GM21723 (cell line): ENCODE data around the gene ACP2.

Experiments
- ATAC-seq: cut with Tn5 transposase; IDR thresholded peaks from one replicate; pipeline ENCODE4 v1.9.1; 2021; ENCODE audit warnings: mild to moderate bottlenecking, moderate library complexity; ENCODE audit not compliant: unreplicated experiment

Gene ACP2, protein sequence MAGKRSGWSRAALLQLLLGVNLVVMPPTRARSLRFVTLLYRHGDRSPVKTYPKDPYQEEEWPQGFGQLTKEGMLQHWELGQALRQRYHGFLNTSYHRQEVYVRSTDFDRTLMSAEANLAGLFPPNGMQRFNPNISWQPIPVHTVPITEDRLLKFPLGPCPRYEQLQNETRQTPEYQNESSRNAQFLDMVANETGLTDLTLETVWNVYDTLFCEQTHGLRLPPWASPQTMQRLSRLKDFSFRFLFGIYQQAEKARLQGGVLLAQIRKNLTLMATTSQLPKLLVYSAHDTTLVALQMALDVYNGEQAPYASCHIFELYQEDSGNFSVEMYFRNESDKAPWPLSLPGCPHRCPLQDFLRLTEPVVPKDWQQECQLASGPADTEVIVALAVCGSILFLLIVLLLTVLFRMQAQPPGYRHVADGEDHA

DNA sequence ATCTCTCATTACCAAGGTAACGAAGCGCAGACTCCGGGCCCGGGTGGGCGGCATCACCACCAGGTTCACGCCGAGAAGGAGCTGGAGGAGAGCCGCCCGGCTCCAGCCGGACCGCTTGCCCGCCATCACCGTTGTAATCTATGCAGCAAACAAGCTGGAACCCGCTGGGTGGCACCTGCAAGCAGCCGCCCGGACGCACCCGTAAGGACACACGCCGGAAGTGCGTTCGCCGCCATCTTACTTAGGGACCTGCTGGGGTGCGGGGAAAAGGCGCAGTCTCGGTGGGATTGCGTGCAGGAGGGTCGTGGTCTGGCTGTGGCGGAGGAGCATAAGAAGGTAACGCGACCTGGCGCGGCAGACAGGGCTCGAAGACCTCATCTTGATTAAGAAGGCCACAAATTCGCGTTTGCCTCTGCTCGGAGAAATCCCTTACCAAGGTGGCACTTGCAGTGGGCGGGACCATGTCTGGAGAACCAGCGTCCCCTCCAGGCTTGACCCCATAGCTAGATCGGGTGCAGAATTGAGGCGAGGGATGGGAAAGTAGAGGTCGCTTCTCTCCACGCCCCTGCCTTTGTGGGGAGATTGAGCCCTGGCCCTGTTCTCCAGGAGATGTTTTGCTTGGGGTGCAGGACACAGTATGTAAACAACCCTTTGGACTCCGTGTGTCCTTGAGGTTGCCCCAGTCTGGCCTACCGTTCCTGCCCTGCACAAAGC, at the start of gene ACP2:
Gene ACP2 (minus strand): TSS at position 151 of the 714 bp plus-strand sequence. CDS start 25 bp downstream, at position 126.
- peak; percentile 98 for ATAC-seq

DNA sequence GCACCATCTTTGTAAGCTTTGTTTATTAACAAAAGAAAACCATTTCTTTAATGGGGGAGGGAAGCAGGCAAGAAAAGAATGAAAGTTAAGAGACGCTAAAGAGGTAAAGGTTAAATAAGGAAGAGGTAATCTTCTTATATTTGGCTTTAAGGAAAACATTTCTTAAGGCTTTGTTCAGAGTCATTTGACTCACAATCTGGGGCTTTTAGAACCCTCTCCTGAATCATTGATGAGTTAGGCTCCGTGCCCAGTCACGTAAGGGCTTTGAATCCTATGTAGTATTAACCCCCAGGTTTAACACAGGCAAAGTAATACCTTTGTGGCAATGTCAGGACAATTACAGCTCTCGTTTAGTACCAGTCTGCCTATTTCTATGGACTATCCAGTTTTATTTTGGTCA, 47.4 kb upstream of the ACP2 start:
- no peak for ATAC-seq

DNA sequence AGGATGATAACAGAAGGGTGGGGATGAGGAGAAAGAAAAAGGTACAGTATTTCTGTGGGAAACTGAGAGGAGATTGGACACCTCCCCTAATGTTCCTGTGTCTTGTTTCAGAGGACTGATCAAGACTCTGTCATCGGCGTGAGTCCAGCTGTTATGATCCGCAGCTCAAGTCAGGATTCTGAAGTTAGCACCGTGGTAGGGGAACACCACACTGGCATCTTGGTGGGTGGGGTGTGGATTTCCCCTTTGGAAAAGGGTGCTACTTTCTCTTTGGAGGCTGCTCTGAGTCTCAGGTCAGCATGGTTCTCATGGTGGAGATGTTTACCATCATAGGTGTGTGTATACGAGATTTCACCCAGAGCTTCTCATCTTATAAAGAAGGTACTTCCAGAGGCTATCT, 46.8 kb upstream of the ACP2 start:
- ATAC-seq = no peak

DNA sequence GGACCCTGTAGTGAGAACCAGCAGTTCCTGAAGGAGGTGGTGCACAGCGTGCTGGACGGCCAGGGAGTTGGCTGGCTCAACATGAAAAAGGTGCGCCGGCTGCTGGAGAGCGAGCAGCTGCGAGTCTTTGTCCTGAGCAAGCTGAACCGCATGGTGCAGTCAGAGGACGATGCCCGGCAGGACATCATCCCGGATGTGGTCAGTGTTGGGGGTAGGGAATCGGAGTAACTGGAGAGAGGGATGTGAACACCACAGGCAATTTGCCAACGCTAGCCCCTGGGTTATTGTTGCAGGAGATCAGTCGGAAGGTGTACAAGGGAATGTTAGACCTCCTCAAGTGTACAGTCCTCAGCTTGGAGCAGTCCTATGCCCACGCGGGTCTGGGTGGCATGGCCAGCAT, 41.2 kb upstream of the ACP2 start:
- no peak for ATAC-seq

DNA sequence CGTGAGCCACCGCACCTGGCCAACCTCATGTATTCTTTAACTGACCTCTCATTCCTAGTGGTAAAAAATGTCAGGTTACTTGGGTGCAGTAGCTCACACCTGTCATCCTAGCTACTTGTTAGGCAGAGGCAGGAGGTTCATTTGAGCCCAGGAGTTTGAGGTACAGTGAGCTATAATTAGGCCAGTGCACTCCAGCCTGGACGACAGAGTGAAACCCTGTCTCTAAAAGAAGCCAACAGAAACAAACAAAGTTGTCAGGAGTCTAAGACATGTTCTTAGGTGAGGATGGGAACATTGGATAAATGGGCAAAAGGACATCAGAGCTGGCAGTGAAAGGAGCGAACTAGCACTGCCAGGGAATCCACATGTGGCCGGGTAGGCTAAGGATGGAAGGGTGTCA, 39.5 kb upstream of the ACP2 start:
- ATAC-seq = no peak

DNA sequence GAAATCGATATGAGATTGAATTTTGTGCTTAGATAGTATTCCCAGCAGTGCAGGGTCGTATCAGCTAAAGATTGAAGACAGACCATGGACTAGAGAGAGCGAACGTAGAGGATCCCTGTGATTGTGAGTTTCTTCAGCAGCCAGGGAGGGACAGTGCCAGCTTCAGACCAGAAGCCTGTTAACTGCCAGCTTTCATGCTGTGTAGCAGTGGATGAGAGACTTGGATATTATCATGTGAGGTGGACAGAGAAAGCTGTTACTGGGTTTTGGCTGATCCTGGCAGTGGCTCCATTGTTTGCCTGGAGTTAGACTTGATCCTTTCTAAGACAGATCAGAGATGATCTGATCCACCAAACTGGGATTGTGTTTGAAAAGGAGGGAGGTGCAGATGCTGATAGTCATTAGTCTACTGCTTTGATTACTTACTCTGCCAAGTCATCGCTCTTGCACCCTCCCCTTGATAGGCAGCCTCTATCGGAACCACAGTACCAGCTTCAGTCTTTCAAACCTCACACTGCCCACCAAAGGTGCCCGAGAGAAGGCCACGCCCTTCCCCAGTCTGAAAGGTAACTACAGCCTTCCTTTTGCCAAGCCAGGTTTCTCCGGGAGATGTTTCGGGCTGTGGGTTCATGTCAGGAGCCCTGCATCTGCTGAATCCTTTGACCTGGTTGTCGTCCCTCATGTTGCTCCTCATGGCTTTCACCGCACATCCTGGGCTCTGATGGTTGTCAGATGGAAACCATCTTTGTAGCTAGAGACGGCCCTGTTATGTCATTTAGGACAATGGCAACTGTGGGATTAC, 37.6 kb upstream of the ACP2 start:
- no peak for ATAC-seq

DNA sequence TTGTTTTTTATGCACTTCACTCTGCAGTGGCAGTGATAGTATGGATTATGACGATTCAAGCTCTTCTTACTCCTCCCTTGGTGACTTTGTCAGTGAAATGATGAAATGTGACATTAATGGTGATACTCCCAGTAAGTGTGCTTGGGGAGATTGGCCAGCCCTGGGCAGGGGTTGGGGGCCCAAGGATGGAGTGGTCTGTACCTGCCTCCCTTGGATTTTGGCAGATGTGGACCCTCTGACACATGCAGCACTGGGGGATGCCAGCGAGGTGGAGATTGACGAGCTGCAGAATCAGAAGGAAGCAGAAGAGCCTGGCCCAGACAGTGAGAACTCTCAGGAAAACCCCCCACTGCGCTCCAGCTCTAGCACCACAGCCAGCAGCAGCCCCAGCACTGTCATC, 35.5 kb upstream of the ACP2 start:
- no peak for ATAC-seq

DNA sequence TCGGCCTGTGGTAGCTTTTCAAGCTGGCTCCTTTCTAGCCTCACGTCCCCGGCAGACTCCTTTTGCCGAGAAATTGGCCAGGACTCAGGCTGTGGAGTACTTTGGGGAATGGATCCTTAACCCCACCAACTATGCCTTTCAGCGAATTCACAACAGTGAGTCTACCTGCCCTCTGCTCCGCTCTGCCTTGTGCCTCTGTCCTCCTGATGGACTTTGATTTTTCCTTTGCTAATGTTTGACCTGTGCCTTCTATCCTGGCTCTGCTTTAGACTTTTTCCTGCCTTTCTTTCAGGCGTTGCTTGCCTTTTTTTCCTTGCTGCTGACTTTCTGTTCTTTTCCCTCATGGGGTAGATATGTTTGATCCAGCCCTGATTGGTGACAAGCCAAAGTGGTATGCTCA, 33.8 kb upstream of the ACP2 start:
- ATAC-seq = no peak

DNA sequence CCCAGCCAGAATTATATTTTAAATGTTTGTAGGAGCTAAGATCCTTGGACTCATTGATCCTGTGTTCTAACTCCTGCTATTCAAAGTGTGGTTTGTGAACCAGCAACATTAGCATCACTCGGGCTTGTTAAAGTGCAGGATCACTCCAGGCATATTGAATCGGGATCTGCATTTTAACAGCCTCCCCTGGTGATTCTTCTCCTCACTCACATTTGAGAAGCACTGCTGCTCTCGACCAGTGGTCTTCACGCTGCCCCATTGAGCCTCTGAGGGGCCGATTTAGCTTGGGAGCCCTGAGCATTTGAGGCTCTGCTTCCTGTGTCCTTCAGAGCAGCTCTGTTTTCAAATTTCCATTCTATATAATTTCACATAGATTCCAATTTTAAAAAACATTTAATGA, 32.2 kb upstream of the ACP2 start:
- ATAC-seq = no peak

DNA sequence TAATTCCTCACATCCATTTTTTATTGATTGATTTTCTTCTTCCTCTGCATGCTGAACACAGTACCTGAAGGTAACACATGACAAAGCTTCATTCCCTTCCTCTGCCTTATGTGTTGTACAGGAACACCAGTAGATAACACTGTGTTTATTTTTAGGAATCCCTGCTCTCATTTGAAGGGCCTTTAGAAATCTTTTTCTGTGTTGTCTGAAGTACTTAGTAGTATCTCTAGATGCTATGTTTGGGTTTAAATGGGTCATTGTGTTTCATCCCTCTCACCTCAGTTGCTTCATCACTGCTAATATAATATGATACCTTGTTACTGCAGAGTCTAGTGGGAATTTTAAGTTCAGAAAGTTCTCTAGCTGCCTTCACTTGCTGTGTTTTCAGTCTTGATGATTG, 31.5 kb upstream of the ACP2 start:
- no peak for ATAC-seq

DNA sequence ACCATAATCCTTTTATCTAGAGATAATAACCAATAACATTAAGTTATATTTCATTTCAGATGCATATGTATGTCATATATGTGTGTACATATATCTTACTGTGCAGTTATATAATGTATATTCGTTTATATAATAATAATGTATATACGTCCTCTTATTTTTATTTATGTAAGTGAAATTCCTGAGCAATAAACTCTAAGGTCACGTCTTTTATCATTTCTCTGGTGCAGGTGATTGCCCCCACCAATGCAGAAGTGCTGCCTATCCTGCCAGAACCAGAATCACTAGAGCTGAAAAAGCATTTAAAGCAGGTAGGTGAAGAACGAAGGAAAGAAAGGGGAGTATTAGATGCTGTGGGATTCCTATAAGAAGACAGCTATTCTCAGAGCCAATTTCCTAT, 30.2 kb upstream of the ACP2 start:
- no peak for ATAC-seq

DNA sequence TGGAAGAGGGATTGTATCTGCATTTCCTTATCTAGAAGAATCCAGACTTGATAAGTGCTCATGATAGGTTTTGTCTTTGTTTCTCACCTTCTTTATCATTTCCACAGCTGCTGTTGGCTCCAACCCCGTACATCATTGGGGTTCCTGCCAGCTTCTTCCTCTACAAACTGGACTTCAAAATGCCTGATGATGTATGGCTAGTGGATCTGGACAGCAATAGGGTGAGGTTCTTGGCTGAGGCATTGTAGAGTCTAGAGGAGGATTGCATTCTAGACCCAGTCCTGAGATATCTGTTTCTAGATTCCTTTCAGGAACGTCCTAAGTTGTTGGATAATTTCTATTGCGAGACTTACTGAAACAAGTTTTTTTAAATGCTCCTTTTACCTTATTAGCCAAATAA, 29.4 kb upstream of the ACP2 start:
- ATAC-seq = no peak

DNA sequence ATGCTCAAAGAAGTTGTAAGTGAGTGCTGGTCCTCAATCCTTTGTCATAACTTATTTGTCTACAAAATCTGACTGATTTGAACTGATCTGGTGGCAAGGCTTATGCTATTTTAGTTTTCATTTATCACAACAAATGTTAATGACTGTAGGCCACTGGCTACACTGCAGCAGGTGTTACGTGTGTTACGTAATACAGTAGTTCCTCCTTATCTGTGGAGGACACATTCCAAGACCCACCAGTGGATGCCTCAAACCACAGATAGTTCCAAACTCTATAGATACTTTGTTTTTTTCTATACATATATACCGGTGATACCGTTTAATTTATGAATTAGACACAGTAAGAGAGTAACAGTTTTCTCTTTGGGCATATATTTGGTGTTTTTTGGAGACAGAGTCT, 28.3 kb upstream of the ACP2 start:
- ATAC-seq = no peak

DNA sequence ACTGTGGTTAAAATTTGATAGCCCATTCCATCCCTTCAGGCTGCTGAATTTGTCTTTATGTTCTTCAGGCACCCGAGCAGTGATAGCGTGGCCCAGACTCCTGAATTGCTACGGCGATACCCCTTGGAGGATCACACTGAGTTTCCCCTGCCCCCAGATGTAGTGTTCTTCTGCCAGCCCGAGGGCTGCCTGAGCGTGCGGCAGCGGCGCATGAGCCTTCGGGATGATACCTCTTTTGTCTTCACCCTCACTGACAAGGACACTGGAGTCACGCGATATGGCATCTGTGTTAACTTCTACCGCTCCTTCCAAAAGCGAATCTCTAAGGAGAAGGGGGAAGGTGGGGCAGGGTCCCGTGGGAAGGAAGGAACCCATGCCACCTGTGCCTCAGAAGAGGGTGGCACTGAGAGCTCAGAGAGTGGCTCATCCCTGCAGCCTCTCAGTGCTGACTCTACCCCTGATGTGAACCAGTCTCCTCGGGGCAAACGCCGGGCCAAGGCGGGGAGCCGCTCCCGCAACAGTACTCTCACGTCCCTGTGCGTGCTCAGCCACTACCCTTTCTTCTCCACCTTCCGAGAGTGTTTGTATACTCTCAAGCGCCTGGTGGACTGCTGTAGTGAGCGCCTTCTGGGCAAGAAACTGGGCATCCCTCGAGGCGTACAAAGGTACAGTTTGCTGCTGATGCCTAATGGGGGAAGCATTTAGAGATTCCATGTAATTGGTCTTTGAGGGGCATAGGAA, 26.1 kb upstream of the ACP2 start:
- ATAC-seq = no peak

DNA sequence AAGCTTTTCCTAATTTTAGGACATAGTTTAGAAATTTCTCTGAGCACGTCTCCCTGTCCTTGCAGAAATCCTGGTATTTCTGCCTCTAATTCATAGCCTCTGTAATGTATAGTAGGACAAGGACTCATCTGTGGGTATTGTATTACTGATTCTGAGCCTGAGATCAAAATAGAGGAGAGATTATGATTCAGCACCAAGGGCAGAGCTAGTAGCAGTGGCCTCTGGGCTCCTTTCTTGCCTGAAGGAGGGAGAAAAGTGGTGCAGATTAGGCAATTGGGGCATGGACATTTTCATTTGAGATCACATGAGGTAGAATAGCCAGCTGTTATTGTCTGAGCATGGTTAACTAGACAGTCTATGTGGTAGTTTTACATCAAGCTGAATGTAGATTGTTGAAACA, 24.1 kb upstream of the ACP2 start:
- no peak for ATAC-seq

DNA sequence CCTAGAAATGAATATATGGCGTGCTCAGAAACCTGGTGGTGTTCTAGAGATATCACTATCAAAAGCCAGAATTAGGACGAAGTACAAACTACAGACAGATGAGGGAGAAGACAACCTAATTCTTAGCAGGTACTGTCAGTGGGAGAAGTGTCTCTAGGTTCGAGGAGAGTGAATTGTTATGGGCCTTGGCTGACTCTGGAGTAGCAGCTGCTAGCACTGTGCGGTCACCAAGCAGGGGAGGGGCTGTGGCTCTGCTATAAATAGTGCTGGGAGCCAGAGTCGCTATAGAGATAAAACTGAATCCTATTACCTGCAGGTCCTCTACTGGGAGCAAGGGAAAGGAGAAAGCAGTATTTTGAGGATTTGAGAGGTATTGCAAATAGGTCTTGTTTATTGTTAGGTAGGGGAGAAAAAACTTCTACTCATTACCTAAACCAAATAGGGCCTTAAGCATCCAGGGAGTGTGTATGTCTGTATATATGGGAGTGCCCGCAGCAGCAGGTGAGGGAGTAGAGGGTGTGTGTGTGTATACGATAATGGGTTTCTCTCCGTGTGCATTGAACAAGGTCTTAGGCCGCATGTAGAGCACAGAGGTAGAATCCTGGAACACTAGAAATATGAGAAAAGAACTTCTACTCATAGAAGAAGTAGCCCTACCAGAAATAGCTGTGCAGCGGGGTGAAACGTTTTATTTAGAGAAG, 23.5 kb upstream of the ACP2 start:
- no peak for ATAC-seq

DNA sequence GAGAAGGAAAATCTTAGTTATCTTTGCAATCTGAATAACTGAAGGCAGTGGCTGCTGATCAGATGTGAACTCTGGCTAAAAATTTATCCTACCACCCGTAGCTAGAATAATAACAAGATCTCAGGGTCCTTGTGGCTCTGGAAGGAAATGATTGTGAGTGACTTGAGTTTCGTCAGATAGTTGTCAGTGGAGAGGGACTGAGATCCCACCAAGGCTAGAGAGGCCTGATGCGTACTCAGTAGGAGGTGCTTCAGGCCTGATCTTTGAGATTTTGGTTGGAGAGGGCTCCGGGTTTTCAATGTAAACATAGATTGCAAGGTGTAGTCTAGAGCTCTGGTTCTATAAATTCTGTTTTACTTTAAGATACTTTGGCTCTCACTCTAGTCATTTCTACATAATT, 22.7 kb upstream of the ACP2 start:
- ATAC-seq = no peak

DNA sequence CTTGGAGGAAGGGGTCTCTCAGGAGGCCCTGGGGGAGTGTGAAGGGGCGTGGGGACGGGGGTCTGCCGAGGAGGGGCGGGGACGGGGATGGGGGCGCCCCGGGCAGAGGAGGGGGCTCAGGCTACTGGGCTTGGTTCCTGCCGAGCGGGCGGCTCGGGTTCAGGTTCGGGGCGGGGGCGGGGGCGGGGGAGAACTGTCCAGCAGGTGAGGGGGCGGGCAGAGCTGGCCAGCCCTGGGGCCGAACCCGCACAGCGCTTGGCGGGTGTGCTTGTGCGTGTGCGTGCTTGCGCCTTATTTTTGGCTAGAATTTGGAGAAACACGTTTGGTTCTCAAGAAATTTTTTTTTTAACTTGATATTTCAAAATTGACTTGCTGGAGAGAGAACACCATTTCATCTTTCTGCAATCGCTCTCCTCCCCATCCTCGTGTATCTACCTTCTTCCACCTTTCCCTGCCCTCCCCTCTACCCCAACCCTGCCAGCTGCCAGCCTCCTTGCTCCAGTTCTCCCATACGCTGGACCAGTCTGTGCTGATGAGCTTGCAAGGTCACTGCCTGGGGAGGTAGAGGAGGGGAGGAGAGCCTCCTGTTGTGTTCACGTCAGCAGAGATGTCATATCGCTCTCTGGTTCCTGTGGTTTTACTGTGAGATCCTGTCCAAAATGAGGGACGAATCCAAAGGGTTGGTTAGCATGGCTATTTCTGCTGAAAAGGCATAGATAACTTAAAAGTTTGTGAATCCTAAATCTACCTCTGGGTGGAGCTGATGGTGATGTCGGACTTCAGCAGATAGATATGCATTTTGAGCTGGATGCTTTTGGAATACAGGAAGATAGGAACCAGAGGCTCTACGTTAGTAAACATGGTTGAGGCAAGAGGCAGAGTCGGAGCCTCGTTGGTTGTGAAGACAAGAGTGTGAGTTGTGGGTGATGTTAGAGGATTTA, 22.0 kb upstream of the ACP2 start:
- ATAC-seq = no peak

DNA sequence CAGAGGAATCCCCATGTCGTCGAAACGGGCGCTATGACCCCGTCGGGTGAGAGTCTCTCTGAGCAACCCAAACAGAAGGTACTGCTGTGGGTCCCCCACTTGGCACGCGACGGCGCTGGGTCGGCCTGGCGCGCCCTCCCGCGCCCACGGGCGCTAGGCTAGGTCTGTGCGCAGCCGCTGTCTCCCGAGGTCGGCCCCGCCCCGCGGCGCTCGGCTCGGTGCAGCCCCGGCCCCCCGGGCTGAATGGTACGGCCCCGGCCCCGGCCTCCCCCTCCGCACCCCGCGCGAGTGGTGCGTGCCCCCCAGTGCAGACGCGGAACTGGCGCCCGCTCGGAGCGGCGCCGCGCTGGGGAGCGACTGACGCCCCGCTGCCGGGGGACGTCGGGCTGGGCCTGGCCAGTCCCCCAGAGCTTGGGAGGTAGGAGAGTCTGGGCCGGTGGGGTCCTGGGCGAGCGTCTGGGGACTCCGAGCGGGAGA, 21.3 kb upstream of the ACP2 start, which contains the start of gene MADD:
Gene MADD (plus strand): TSS at position 305 of the 477 bp plus-strand sequence.
- peak; percentile 76 for ATAC-seq
